HG02571 (cell line): ENCODE results near the gene MFF.

Experiments used
- ATAC-seq: cut with Tn5 transposase; IDR thresholded peaks from one replicate; pipeline ENCODE4 v1.9.1; 2021; ENCODE audit warnings: mild to moderate bottlenecking, moderate library complexity; ENCODE audit not compliant: unreplicated experiment

Gene MFF

DNA sequence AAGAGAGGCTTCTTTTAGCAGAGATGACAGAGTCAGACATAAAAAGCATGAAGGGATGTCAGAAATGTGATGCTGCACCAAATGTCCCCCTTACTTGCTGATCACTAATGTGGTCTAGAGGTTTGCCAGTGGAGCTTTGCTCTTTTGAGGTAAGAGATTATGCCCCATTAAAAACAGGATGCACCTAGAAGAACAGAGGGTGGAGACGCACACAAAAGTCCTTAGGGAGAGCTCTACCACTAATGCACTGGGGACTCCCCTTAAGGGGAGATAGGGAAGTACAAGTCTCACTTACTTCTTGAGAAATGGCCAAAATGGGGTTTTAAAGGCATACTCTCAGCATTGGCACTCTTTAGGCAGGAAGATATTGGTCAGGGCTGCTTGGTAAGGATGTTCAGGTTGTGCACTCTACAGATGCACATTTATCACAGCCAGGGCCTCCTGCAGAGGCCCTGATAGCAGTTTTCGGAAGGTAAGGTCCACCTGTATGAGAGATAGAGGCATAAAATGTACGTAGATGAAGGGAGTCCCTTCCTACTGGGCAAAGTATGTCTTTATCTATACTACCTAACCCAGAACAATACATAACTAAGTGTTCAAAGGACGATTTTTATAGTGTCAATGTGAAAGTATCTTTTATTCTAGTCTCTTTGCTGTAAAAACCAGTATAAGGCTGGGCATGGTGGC is 79.7 kb downstream of the MFF start:
- no peak for ATAC-seq

DNA sequence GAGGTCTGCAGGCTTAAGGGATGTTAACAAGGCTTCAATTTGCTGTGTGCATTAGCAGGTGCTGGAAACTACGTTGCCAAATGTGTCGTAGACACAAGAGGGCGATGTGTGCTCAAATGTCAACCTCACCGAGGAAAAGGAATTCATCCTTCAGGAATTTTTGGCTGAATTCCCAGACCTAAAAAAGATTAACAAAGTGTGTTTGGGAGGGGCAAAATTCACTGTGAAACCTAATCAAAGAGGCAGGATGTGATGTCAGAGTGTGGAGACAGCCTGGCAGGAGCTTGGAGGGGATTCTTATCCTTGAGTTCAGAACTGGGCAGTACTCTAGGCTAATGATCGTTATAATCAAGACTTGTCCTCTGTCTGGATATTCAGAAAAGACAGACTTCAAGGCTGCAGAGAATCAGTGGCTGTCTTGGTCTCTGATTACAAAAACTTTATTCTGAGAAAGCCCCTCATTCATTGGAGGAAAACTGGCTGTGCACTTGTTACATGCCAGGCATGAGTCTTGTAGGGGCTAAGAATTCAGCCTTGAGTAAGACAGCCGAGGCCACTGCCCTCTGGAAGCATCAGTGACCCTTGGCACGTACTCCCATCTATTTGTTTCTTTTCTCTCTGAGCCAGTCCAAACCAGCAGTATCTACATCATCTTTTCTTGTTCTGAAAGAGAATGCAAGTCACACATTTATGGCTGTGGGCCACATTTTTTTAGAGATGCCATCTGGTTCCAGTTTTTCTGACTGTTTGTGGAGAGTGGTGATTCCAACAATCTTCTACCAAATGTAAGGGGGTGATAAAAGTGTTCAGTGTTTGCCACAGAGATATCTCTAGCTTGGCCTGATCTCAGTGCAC is 81.4 kb downstream of the MFF start:
- ATAC-seq = no peak
